Type B pancreatic cell (in vitro differentiated cells): ENCODE data around the gene SLC15A5. TPM values are rescaled to one million over a fixed set of nuclear protein-coding genes. Genes with fewer than 3 reads are reported as not detected.

Source experiments
- DNase-seq: peaks from one replicate; pipeline ENCODE4 v3.0.0; 2021; ENCODE audit warnings: mixed read lengths; ENCODE audit not compliant: unreplicated experiment; ENCODE audit errors: extremely low spot score
- H3K27ac Mint-ChIP-seq: 2 replicates; pipeline ENCODE4 v1.8.0; 2021; ENCODE audit warnings: mild to moderate bottlenecking, mixed read lengths
- H3K27me3 Mint-ChIP-seq: 2 replicates; pipeline ENCODE4 v1.8.0; 2021; ENCODE audit warnings: mixed read lengths
- H3K36me3 Mint-ChIP-seq: 2 replicates; pipeline ENCODE4 v1.8.0; 2021; ENCODE audit warnings: mixed read lengths
- H3K4me1 Mint-ChIP-seq: one replicate; pipeline ENCODE4 v1.8.0; 2021; ENCODE audit warnings: mixed read lengths; ENCODE audit not compliant: unreplicated experiment
- H3K4me3 Mint-ChIP-seq: 2 replicates; pipeline ENCODE4 v1.8.0; 2021; ENCODE audit warnings: mild to moderate bottlenecking, mixed read lengths
- H3K9me3 Mint-ChIP-seq: 2 replicates; pipeline ENCODE4 v1.8.0; 2021; ENCODE audit warnings: mixed read lengths
- total RNA-seq: library from RNA; stranded (reverse); gene quantifications from 2 replicates; pipeline ENCODE4 v1.2.1, GENCODE V29; 2021; ENCODE audit warnings: low replicate concordance
- TF ChIP-seq, protein P1 (sequence below): fragments of 200-600 bp; sonication (generic); conservative IDR thresholded peaks from 2 replicates; pipeline ENCODE4 v1.5.0; 2021; ENCODE audit warnings: antibody characterized with exemption, mild to moderate bottlenecking

The SLC15A5 gene
- total RNA-seq, 1 donor from 2014 or later = not detected

DNA sequence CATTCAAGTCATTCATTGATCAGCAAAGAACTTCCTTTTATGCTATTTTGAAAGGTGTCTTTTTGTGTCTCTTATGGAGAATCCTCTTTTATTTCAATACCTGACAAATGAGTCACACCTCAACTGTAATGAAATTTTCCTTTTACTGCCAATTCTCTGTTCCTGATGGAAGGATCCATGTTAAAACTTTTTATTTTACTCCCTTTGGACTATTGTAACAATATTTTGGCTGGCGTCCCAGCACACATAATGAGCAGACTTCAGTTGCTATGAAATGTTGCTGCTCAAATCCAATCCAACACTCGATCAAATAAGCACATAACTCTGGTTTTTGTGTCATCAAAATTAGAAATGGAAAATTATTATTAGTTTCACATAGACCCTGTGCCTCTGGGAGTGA is 21.9 kb upstream of the SLC15A5 start:
- TF ChIP-seq, protein P1, sequence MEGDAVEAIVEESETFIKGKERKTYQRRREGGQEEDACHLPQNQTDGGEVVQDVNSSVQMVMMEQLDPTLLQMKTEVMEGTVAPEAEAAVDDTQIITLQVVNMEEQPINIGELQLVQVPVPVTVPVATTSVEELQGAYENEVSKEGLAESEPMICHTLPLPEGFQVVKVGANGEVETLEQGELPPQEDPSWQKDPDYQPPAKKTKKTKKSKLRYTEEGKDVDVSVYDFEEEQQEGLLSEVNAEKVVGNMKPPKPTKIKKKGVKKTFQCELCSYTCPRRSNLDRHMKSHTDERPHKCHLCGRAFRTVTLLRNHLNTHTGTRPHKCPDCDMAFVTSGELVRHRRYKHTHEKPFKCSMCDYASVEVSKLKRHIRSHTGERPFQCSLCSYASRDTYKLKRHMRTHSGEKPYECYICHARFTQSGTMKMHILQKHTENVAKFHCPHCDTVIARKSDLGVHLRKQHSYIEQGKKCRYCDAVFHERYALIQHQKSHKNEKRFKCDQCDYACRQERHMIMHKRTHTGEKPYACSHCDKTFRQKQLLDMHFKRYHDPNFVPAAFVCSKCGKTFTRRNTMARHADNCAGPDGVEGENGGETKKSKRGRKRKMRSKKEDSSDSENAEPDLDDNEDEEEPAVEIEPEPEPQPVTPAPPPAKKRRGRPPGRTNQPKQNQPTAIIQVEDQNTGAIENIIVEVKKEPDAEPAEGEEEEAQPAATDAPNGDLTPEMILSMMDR = no peak
- H3K27ac Mint-ChIP-seq = no peak overlapping the region
- DNase-seq = no peak
- no peaks in the 10 kb centered on the region for H3K36me3 Mint-ChIP-seq
- peaks cover 3% of the 10 kb centered on the region for H3K27me3 Mint-ChIP-seq
- no peaks in the 10 kb centered on the region for H3K4me1 Mint-ChIP-seq
- peaks cover 4% of the 10 kb centered on the region for H3K9me3 Mint-ChIP-seq
- H3K4me3 Mint-ChIP-seq = no peak overlapping the region

DNA sequence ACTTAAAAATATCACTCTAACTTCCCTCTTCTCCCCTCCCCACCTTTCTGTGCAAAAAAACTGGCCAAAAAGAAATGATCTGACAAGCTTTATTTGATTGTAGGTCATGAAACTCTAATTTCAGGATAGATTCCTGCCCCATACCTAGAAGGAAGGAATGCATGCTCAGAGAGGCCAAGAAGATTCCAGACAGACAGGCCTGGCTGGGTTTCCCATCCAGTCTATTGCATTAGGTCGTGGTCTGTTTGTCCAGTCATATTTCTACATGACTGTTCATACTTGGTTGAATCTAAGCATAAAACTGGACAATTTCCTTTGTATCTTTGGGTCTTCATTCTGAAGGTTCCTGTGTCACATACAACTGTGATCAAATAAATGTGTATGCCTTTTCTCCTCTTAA is 20.0 kb upstream of the SLC15A5 start:
- H3K27me3 Mint-ChIP-seq = peaks cover 3% of the 10 kb centered on the region

GRCh38 chr12:16294376-16294956 is 17.0 kb upstream of the SLC15A5 start:
- no peak overlapping the region for H3K27ac Mint-ChIP-seq
- peaks cover 4% of the 10 kb centered on the region for H3K9me3 Mint-ChIP-seq
- peaks cover 8% of the 10 kb centered on the region for H3K27me3 Mint-ChIP-seq
- H3K36me3 Mint-ChIP-seq = peaks cover 3% of the 10 kb centered on the region
- no peak for DNase-seq
- H3K4me3 Mint-ChIP-seq = no peak overlapping the region
- TF ChIP-seq, protein P1 = no peak
- no peaks in the 10 kb centered on the region for H3K4me1 Mint-ChIP-seq

More for the DNA sequence above, 20.0 kb upstream of the SLC15A5 start:
- H3K9me3 Mint-ChIP-seq = peaks cover 4% of the 10 kb centered on the region
- TF ChIP-seq, protein P1 = no peak
- H3K4me1 Mint-ChIP-seq = no peaks in the 10 kb centered on the region
- H3K4me3 Mint-ChIP-seq = no peak overlapping the region
- no peaks in the 10 kb centered on the region for H3K36me3 Mint-ChIP-seq
- no peak for DNase-seq
- H3K27ac Mint-ChIP-seq = no peak overlapping the region

DNA sequence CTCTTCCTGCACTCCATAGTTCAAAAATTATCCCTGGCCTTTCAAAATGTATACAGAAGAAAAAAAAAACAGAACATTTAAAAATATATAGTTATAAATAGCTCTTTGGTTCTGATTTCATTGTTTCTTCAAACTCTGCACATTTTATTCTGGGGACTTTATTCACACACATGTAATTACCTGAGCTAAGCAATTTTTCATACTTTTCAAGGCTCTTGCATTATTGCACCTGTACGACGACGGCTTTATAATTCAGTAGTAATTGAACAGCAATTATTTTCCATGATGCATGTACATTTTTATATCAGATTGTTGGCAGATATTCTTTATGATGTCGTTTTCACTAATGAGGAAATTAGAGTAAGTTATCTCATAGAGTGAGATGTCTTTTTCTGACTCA is 13.5 kb upstream of the SLC15A5 start:
- Mint-ChIP-seq H3K4me1 (no peaks in the 10 kb centered on the region), H3K4me3 (no peak overlapping the region), H3K9me3 (no peaks in the 10 kb centered on the region), H3K27me3 (peaks cover 13% of the 10 kb centered on the region), H3K27ac (no peak overlapping the region), H3K36me3 (peaks cover 3% of the 10 kb centered on the region)
- TF ChIP-seq, protein P1 = no peak
- no peak for DNase-seq

- Mint-ChIP-seq H3K4me1 (no peaks in the 10 kb centered on the region), H3K27me3 (peaks cover 12% of the 10 kb centered on the region), H3K36me3 (no peaks in the 10 kb centered on the region), H3K27ac (no peak overlapping the region), H3K9me3 (peaks cover 4% of the 10 kb centered on the region), H3K4me3 (no peak overlapping the region)
- no peak for DNase-seq
- TF ChIP-seq, protein P1 = no peak
These were observed 8.1 kb upstream of the SLC15A5 start for GRCh38 chr12:16285586-16285985.

DNA sequence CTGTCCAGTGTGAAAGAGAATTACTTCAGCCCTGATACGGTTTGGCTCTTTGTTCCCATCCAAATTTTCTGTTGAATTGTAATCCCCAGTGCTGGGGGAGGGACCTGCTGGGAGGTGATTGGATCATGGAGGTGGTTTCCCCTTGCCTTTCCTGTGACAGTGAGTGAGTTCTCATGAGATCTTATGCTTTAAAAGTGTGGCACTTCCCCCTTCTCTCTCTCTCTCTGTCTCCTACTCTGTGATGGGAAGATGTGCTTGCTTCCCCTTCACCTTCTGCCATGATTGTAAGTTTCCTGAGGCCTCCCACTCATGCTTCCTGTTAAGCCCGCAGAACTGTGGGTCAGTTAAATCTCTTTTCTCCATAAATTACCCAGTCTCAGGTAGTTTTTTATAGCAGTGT is 5.5 kb upstream of the SLC15A5 start:
- TF ChIP-seq, protein P1 = no peak
- H3K4me1 Mint-ChIP-seq = no peaks in the 10 kb centered on the region
- peaks cover 4% of the 10 kb centered on the region for H3K9me3 Mint-ChIP-seq
- no peak for DNase-seq
- peaks cover 6% of the 10 kb centered on the region for H3K27me3 Mint-ChIP-seq
- H3K4me3 Mint-ChIP-seq = no peak overlapping the region
- H3K36me3 Mint-ChIP-seq = no peaks in the 10 kb centered on the region
- no peak overlapping the region for H3K27ac Mint-ChIP-seq
